Activated CD4-positive, alpha-beta T cell treated with anti-CD3 and anti-CD28 coated beads, Interleukin-2, Interleukin-4, amounts not matched to agents 100 ng/mL and 50 ng/mL, durations not matched to agents 16 hours and 8 hours (primary cell): Measurements from ENCODE around the gene ZNF566.

Experiments used
- DNase-seq: peaks from one replicate; pipeline ENCODE4 v3.0.0-alpha.2; 2020; ENCODE audit warnings: low spot score

Gene ZNF566

DNA sequence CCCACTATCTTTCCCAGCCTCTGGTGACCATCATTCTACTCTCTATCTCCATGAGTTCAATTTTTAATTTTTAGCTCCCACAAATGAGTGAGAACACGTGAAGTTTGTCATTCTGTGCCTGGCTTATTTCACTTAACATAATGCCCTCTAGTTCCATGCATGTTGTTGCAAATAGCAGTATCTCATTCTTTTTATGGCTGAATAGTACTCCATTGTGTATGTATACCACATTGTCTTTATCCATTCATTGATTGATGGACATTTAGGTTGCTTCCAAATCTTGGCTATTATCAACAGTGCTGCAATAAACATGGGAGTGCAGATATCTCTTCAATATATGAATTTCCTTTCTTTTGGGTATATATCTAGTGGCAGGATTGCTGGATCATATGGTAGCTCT is 48.0 kb downstream of the ZNF566 start:
- no peak for DNase-seq

DNA sequence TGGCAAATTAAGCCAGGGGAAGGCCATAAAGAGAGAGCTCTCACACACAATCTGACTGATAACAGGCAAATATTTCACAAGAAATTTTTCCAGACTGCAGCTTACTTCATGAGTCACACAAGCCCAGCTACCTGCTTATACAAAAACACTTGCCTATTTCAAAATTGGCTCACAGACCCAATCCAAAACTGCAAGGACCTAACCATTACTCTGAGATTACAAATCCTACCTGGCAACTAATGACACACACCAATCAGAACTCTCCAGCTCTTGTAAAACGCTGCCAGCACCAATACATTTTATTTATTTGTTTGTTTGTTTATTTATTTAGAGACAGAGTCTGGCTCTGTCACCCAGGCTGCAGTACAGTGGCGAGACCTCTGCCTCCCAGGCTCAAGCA is 52.8 kb downstream of the ZNF566 start:
- no peak for DNase-seq

DNA sequence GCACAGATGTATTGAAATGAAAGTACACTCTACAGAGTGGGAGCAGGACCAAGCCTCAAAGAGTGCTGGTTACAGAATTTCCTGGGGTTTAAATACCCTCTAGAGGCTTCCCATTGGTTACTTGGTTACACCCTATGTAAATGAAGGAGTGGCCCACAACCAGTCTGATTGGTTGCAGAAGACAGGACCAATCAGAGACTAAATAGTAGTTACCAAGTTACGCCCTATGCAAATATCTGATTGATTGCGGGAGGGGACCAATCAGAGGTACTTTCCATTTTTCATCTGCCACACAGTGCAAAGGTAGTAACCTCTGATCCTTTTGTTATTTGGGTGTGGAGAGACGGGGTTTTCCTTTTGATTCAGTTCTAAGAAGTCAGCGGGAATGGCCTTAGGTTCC is 65.4 kb downstream of the ZNF566 start:
- no peak for DNase-seq

- no peak for DNase-seq
These were observed 67.4 kb downstream of the ZNF566 start for GRCh38 chr19:36421749-36422481.

GRCh38 chr19:36420961-36421748 is 68.2 kb downstream of the ZNF566 start:
- DNase-seq: no peak

GRCh38 chr19:36418287-36419001 is 70.9 kb downstream of the ZNF566 start, which contains the start of gene ZFP82:
Gene ZFP82 (minus strand): TSS chr19:36418644. CDS start chr19:36409789, 8,855 bp downstream.
- DNase-seq: peak; percentile 68

DNA sequence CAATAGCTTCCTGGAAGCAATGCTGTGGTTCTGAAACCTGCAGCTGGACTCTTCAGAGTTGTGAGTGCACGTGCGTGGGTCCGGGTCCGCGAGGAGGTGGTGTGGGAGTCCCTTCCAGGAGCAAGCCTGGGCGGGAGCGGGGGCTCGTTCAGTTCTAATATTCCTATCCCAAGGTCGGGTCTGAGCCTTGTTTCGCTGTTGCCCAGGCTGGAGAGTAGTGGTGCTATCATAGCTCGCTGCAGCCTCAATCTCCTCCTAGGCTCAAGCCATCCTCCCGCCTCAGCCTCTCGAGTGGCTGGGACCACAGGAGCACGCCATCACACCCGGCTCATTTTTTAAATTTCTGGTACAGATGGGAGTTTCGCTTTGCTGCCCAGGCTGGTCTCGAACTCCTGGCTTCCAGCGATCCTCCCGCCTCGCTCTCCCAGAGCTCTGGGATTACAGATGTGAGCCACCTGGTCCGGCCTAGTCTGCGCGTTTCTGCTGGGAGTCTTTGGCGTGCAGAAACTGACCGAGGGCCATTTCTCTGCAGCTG is 71.5 kb downstream of the ZNF566 start:
- DNase-seq: no peak

GRCh38 chr19:36409841-36410240 is 79.5 kb downstream of the ZNF566 start:
- no peak for DNase-seq

DNA sequence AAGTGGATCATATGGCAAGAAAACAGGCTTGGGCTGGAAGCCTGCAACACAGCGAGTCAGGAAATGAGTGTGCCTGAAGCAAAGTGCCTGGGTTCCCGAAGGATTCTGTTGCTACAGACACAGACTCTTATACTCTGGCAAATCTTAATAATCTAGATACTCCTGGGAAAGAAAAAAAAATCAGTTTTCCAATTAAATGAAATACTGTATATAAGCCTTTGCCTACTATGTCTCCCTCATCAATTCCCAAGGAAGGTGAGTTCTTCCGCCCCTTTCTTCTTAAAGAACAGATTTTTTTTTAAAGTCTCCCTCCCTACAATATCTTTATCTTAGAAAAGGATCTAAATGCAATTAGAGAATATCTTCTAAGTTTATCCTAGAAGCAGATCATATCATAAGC is 81.3 kb downstream of the ZNF566 start:
- no peak for DNase-seq

- DNase-seq: no peak
These were observed 84.9 kb downstream of the ZNF566 start for GRCh38 chr19:36404498-36404897.

DNA sequence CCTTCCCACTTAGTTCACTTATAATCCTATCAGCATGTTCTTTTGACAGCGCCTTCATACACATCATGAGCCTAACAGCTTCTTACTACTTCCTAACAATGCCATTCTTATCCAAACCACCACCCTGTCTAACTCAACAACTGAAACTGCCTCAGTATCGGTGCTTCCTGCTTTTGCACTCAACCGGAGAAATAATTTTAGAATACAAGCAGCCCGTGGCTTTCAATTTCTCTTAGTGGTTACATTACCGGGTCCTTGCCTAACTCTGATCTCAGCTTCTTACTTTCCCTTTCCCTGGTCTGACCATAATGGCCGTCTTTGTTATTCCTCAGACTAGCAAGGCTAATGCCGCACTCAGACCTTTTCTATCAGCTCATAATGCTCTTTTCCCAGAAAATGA is 87.9 kb downstream of the ZNF566 start:
- no peak for DNase-seq

DNA sequence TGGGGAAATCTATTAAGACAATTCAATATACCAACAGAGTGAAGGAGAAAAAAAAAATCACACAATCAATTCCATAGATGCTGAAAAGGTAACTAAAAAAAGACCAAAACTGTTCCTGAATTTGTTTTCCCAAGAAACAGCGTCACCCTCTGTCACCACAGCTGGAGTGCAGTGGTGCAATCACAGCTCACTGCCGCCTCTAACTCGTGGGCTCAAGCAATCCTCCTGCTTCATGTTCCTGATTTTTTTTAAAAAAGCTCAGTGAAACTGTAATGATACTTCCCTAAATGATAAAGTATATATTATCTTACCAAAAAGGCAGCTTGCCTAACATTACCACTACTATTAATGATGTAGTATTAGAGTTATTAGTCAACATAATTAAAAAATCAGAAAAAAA is 90.8 kb downstream of the ZNF566 start:
- DNase-seq: no peak
